GM23338 (cell line): ENCODE results near the gene SUPT3H. TPM values are rescaled to one million over a fixed set of nuclear protein-coding genes. Genes with fewer than 3 reads are reported as not detected.

ENCODE experiments used
- ATAC-seq: fragments of 200-7000 bp; cut with Tn5 transposase; 3 replicates; pipeline ENCODE4 v1.9.1; 2020
- DNase-seq: peaks from one replicate; pipeline ENCODE4 v3.0.0-alpha.2; 2015; ENCODE audit warnings: low spot score
- H2AFZ ChIP-seq: fragments of 200-600 bp; sonication (generic); 2 replicates; pipeline ENCODE4 v1.8.0; 2016; ENCODE audit warnings: antibody characterized with exemption, mild to moderate bottlenecking, moderate library complexity
- H3F3A ChIP-seq: fragments of 200-600 bp; sonication (generic); replicated peaks from 2 replicates; pipeline ENCODE4 v1.8.0; 2017; ENCODE audit warnings: antibody characterized with exemption, mixed run types, low read depth
- H3K27ac ChIP-seq: fragments of 200-600 bp; sonication (generic); 2 replicates; pipeline ENCODE4 v1.6.1; 2016; ENCODE audit warnings: low read depth
- H3K27me3 ChIP-seq: fragments of 200-600 bp; sonication (generic); 2 replicates; pipeline ENCODE4 v1.8.0; 2016; ENCODE audit warnings: mild to moderate bottlenecking, mixed run types, moderate library complexity; ENCODE audit not compliant: insufficient read depth
- H3K36me3 ChIP-seq: fragments of 200-600 bp; sonication (generic); 2 replicates; pipeline ENCODE4 v1.8.0; 2016; ENCODE audit warnings: mild to moderate bottlenecking; ENCODE audit not compliant: insufficient read depth
- H3K4me1 ChIP-seq: fragments of 200-600 bp; sonication (generic); 2 replicates; pipeline ENCODE4 v1.8.0; 2016; ENCODE audit warnings: mild to moderate bottlenecking, moderate library complexity; ENCODE audit not compliant: insufficient read depth
- H3K4me2 ChIP-seq: fragments of 200-600 bp; sonication (generic); 2 replicates; pipeline ENCODE4 v1.7.1; 2017; ENCODE audit warnings: mixed run types
- H3K4me3 ChIP-seq: fragments of 200-600 bp; sonication (generic); 2 replicates; pipeline ENCODE4 v1.6.1; 2016; ENCODE audit warnings: mixed run types
- H3K79me2 ChIP-seq: fragments of 200-600 bp; sonication (generic); replicated peaks from 2 replicates; pipeline ENCODE4 v1.8.0; 2017; ENCODE audit warnings: mild to moderate bottlenecking; ENCODE audit not compliant: insufficient read depth
- H3K9me2 ChIP-seq: fragments of 200-600 bp; sonication (generic); 2 replicates; pipeline ENCODE4 v1.8.0; 2017; ENCODE audit not compliant: insufficient read depth
- H4K20me1 ChIP-seq: fragments of 200-600 bp; sonication (generic); replicated peaks from 2 replicates; pipeline ENCODE4 v1.8.0; 2017; ENCODE audit warnings: mild to moderate bottlenecking; ENCODE audit not compliant: insufficient read depth
- H3K27ac Mint-ChIP-seq: 2 replicates; pipeline ENCODE4 v1.8.0; 2020; ENCODE audit warnings: inconsistent platforms, mild to moderate bottlenecking, moderate library complexity, mixed read lengths
- H3K27me3 Mint-ChIP-seq: 3 replicates; pipeline ENCODE4 v1.8.0; 2022; ENCODE audit warnings: low read depth, mild to moderate bottlenecking, moderate library complexity, mixed read lengths, inconsistent platforms; ENCODE audit not compliant: insufficient read depth, poor library complexity
- H3K36me3 Mint-ChIP-seq: 3 replicates; pipeline ENCODE4 v1.8.0; 2021; ENCODE audit warnings: low read depth, mild to moderate bottlenecking, inconsistent platforms, moderate library complexity, mixed read lengths
- H3K4me1 Mint-ChIP-seq: 3 replicates; pipeline ENCODE4 v1.8.0; 2020; ENCODE audit warnings: mild to moderate bottlenecking, inconsistent platforms, mixed read lengths
- H3K4me3 Mint-ChIP-seq: 3 replicates; pipeline ENCODE4 v1.8.0; 2021; ENCODE audit warnings: moderate library complexity, mild to moderate bottlenecking, inconsistent platforms, mixed read lengths
- H3K9me3 Mint-ChIP-seq: 3 replicates; pipeline ENCODE4 v1.8.0; 2020; ENCODE audit warnings: moderate library complexity, mild to moderate bottlenecking, inconsistent platforms, mixed read lengths
- CREB1 ChIP-seq: fragments of 250-450 bp; sonication (Bioruptor Pico); IDR thresholded peaks from 2 replicates; pipeline ENCODE4 v1.5.0; 2020; ENCODE audit warnings: low read depth, mild to moderate bottlenecking, moderate library complexity
- EZH2 ChIP-seq: fragments of 200-600 bp; sonication (generic); IDR thresholded peaks from one replicate; pipeline ENCODE4 v1.8.0; 2017; ENCODE audit warnings: antibody characterized with exemption, mild to moderate bottlenecking, low read depth; ENCODE audit not compliant: unreplicated experiment
- EZH2phosphoT487 ChIP-seq: fragments of 200-600 bp; sonication (generic); IDR thresholded peaks from one replicate; pipeline ENCODE4 v1.8.1; 2018; ENCODE audit warnings: antibody characterized with exemption; ENCODE audit not compliant: unreplicated experiment
- JUNB ChIP-seq: IDR thresholded peaks from one replicate; pipeline ENCODE4 v1.6.1; 2016; ENCODE audit warnings: antibody characterized with exemption; ENCODE audit not compliant: unreplicated experiment
- NANOG ChIP-seq: IDR thresholded peaks from 2 replicates; pipeline ENCODE4 v1.6.1; 2016; ENCODE audit warnings: antibody characterized with exemption, borderline replicate concordance
- POLR2AphosphoS5 ChIP-seq: IDR thresholded peaks from 2 replicates; pipeline ENCODE4 v1.6.1; 2016; ENCODE audit warnings: antibody characterized with exemption, low read depth
- REST ChIP-seq: IDR thresholded peaks from one replicate; pipeline ENCODE4 v1.6.1; 2018; ENCODE audit warnings: antibody characterized with exemption; ENCODE audit not compliant: unreplicated experiment
- STAT1 ChIP-seq: IDR thresholded peaks from one replicate; pipeline ENCODE4 v1.6.1; 2016; ENCODE audit warnings: antibody characterized with exemption; ENCODE audit not compliant: unreplicated experiment
- ZNF114 ChIP-seq: fragments of 250-450 bp; sonication (Bioruptor Pico); IDR thresholded peaks from 2 replicates; pipeline ENCODE4 v1.5.0; 2020; ENCODE audit warnings: mild to moderate bottlenecking, moderate library complexity
- ZNF331 ChIP-seq: fragments of 250-450 bp; sonication (Bioruptor Pico); IDR thresholded peaks from 2 replicates; pipeline ENCODE4 v1.5.0; 2020; ENCODE audit warnings: low read depth, mild to moderate bottlenecking, moderate library complexity
- polyA plus RNA-seq: library from polyadenylated mRNA; unstranded; fragments of >200 nt; fragmentation: Nextera tagmentation; extraction: Ambion mirVana; gene quantifications from 2 replicates; pipeline ENCODE4 v1.2.1, GENCODE V29; 2016
- total RNA-seq: library from RNA; depleted of rRNA; stranded (reverse); fragments of >200 nt; shearing (Covaris generic); gene quantifications from 2 replicates; pipeline ENCODE4 v1.2.3, GENCODE V29; 2014
- TF ChIP-seq, protein P1 (sequence below): IDR thresholded peaks from 2 replicates; pipeline ENCODE4 v1.6.1; 2016; ENCODE audit warnings: antibody characterized with exemption
- TF ChIP-seq, protein P2 (sequence below), 2 experiments: fragments of 200-600 bp in 1 of 2; sonication (generic) in 1 of 2; conservative IDR thresholded peaks; 2 replicates each; pipeline versions ENCODE4 v1.5.1 to v1.6.1; 2016 to 2017; ENCODE audit warnings: antibody characterized with exemption in 2 of 2, low read depth in 2 of 2, mild to moderate bottlenecking in 2 of 2, moderate library complexity in 1 of 2

SUPT3H gene
- total and polyA plus RNA-seq, 2 experiments from 2014 or later, result 11.4 to 30.1 TPM

GRCh38 chr6:44917430-44917829 is 460.3 kb downstream of the SUPT3H start (continued):
- TF ChIP-seq, protein P1, sequence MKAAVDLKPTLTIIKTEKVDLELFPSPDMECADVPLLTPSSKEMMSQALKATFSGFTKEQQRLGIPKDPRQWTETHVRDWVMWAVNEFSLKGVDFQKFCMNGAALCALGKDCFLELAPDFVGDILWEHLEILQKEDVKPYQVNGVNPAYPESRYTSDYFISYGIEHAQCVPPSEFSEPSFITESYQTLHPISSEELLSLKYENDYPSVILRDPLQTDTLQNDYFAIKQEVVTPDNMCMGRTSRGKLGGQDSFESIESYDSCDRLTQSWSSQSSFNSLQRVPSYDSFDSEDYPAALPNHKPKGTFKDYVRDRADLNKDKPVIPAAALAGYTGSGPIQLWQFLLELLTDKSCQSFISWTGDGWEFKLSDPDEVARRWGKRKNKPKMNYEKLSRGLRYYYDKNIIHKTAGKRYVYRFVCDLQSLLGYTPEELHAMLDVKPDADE, result no peak
- TF ChIP-seq STAT1, result no peak
- TF ChIP-seq POLR2AphosphoS5, result no peak
- TF ChIP-seq, protein P2, sequence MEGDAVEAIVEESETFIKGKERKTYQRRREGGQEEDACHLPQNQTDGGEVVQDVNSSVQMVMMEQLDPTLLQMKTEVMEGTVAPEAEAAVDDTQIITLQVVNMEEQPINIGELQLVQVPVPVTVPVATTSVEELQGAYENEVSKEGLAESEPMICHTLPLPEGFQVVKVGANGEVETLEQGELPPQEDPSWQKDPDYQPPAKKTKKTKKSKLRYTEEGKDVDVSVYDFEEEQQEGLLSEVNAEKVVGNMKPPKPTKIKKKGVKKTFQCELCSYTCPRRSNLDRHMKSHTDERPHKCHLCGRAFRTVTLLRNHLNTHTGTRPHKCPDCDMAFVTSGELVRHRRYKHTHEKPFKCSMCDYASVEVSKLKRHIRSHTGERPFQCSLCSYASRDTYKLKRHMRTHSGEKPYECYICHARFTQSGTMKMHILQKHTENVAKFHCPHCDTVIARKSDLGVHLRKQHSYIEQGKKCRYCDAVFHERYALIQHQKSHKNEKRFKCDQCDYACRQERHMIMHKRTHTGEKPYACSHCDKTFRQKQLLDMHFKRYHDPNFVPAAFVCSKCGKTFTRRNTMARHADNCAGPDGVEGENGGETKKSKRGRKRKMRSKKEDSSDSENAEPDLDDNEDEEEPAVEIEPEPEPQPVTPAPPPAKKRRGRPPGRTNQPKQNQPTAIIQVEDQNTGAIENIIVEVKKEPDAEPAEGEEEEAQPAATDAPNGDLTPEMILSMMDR (conservative IDR thresholded peaks at IDR 0.05; ENCODE audit: low read depth in 2 of 2), result no peak
- no peak for TF ChIP-seq NANOG
- TF ChIP-seq JUNB, result no peak
- no peak for TF ChIP-seq REST
- no peak for TF ChIP-seq CREB1 (CRISPR knock-in tag)

- H3K27ac ChIP-seq, result no peak overlapping the region
- Mint-ChIP-seq H3K36me3 (no peaks in the 10 kb centered on the region), H3K27me3 (peaks cover 3% of the 10 kb centered on the region), H3K4me3 (no peak overlapping the region), H3K4me1 (no peaks in the 10 kb centered on the region), H3K9me3 (no peaks in the 10 kb centered on the region; the same call in 2 of the 3 replicates), H3K27ac (no peak overlapping the region)
- H3K79me2 ChIP-seq, result no peaks in the 10 kb centered on the region
- H3K4me2 ChIP-seq, result no peak overlapping the region
- H3K4me3 ChIP-seq, result no peak overlapping the region
- no peaks in the 10 kb centered on the region for H3F3A ChIP-seq
- no peak overlapping the region for H2AFZ ChIP-seq
- H4K20me1 ChIP-seq, result no peaks in the 10 kb centered on the region
- DNase-seq, result no peak
- peaks cover 5% of the 10 kb centered on the region; the same call in 1 of the 2 replicates for H3K9me2 ChIP-seq
- ATAC-seq, result no peak
- no peaks in the 10 kb centered on the region for H3K36me3 ChIP-seq
- H3K27me3 ChIP-seq, result no peaks in the 10 kb centered on the region
- no peaks in the 10 kb centered on the region for H3K4me1 ChIP-seq
- TF ChIP-seq EZH2 (no peak), NANOG (no peak), EZH2phosphoT487 (no peak), ZNF114 (CRISPR knock-in tag) (no peak), JUNB (no peak), POLR2AphosphoS5 (no peak), ZNF331 (no peak), STAT1 (no peak)
- TF ChIP-seq, protein P1, result no peak
- TF ChIP-seq, protein P2 (conservative IDR thresholded peaks at IDR 0.05; ENCODE audit: low read depth in 2 of 2), result no peak
Observed at GRCh38 chr6:44915111-44915510, 462.6 kb downstream of the SUPT3H start.
